H54 (cell line): ENCODE results near the gene IQCC.

Experiments used
- DNase-seq: peaks from one replicate; pipeline ENCODE4 v3.0.0; 2011; ENCODE audit warnings: low spot score, mixed read lengths; ENCODE audit not compliant: insufficient read length
- FAIRE-seq: peaks from 3 replicates; lab custom pipeline; 2011; peaks lifted over from hg19 to GRCh38; lab: Jason Lieb, UNC
- POLR2A ChIP-seq: IDR thresholded peaks from 2 replicates; pipeline ENCODE4 v1.6.1; 2011; ENCODE audit warnings: low read depth, mild to moderate bottlenecking, low read length

Gene IQCC

GRCh38 chr1:32247983-32248889 is 42.8 kb downstream of the IQCC start:
- FAIRE-seq (no peak), DNase-seq (no peak)
- no peak for TF ChIP-seq POLR2A

DNA sequence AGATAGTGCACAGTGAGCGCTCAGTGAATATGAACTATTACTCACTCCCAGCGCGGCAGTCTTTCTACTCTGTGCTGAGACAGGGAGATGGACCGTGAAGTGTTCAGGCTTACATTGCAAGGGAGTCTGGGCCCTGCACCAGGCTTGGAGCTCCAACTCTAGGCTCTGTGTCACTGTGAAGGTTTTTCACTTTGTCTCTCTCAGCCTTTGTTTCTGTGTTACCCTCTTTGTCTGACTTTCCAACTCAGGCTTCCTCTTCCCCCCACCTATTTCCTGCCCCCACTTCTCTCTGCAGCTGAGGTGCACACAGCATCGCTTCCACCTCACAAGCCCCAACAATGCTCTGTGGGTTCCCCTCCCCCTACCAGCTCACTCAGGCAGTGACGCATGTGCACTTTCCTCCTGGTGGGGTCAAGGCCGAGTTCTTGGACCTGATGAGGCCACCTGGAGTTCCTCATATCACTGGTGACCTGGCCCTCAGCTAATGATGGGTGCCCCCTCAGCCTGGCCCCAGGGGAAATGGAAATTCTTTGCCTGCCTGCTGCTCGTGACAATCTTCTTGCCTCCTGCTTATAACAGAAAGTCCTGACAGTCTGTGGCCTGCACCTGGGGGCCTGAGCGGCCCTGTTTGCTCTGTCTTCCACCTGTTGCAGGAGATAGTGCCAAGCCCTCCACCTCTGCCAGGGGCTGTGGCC is 44.5 kb downstream of the IQCC start:
- FAIRE-seq (no peak), DNase-seq (no peak)
- no peak for TF ChIP-seq POLR2A

- no peak for FAIRE-seq
- TF ChIP-seq POLR2A: no peak
- no peak for DNase-seq
Observed at GRCh38 chr1:32250893-32251716, 45.6 kb downstream of the IQCC start, which contains the start of gene LCK. TSS of gene LCK (plus strand) at chr1:32251265. CDS start at chr1:32274330, 23,065 bp downstream.

- TF ChIP-seq POLR2A: no peak
- FAIRE-seq: no peak
- DNase-seq: no peak
Observed at GRCh38 chr1:32255072-32256071, 49.9 kb downstream of the IQCC start.

- FAIRE-seq (no peak), DNase-seq (no peak)
- TF ChIP-seq POLR2A: no peak
Observed at GRCh38 chr1:32256473-32257226, 51.2 kb downstream of the IQCC start.

DNA sequence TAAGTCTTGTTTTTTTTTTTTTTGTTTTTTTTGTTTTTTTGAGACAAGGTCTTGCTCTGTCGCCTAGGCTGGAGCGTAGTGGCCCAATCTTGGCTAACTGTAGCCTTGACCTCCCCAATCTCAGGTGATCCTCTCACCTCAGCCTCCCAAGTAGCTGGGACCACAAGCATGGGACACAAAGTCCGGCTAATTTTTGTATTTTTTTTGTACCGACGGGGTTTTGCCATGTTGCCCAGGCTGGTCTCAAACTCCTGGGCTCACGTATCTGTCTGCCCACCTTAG is 51.7 kb downstream of the IQCC start:
- no peak for TF ChIP-seq POLR2A
- DNase-seq: no peak
- FAIRE-seq: no peak
